ENCODE measurements around the gene PMS1. TPM values are rescaled to one million over a fixed set of nuclear protein-coding genes. Genes with fewer than 3 reads are reported as not detected.
"Not testable (repeated sequence)": the region's sequence is repeated elsewhere in the genome, so short reads cannot be mapped to it uniquely, and the experiment has no call there.

The PMS1 gene
- polyA plus RNA-seq, 1 donor (not counting 4 experiments of a cell fraction or from before 2014, with no cell fraction given), result 14.8 TPM

DNA sequence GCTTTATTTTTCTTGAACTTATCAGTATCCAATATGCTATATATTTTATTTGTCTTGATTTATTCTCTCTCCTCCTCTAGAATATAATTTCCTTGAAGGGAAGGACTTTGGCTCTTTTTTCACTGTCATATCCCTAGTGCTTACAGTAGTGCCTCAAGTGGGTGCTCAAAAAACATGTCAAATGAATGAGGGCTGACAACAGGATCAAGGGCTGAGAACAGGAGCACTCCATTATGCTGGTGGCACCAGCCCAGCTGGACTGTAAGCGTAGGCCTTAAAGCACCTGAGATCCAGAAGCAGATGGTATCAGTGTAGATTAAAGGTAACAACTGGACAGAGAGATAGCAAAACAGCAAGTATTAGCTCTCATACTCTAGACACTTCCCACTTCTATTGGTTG, 46.3 kb downstream of the PMS1 start:
- Histone ChIP-seq H3K79me2 (ENCODE audit: control insufficient read depth, insufficient read depth, low read length) (no peaks in the 10 kb centered on the region), H3K4me2 (ENCODE audit: control insufficient read depth, extremely low read depth, insufficient read depth, low read depth, low read length) (no peak overlapping the region), H3K9me1 (ENCODE audit: control insufficient read depth, extremely low read depth, insufficient read depth, low read length) (no peaks in the 10 kb centered on the region), H3K9ac (ENCODE audit: control insufficient read depth, extremely low read depth, insufficient read depth, low read length) (no peak overlapping the region), H3K4me3 (ENCODE audit: control insufficient read depth in 2 of 3, extremely low read depth in 1 of 3, insufficient read depth in 2 of 3, low read depth in 1 of 3, low read length in 3 of 3) (no peak overlapping the region), H3K27ac (ENCODE audit: control insufficient read depth, insufficient read depth, low read length) (no peak overlapping the region), H4K20me1 (ENCODE audit: control insufficient read depth, extremely low read depth, insufficient read depth, low read length) (no peaks in the 10 kb centered on the region), H3K4me1 (ENCODE audit: control insufficient read depth, extremely low read depth, insufficient read depth, low read length) (no peaks in the 10 kb centered on the region), H3K9me3 (ENCODE audit: control insufficient read depth, low read depth, low read length) (no peaks in the 10 kb centered on the region), H3K27me3 (ENCODE audit: control insufficient read depth, extremely low read depth, insufficient read depth, low read length) (no peaks in the 10 kb centered on the region), H3K36me3 (ENCODE audit: control insufficient read depth in 2 of 2, extremely low read depth in 1 of 2, insufficient read depth in 2 of 2, low read length in 2 of 2) (peaks cover 1 to 12% of the 10 kb centered on the region in 2 experiments), H2AFZ (ENCODE audit: control insufficient read depth, low read length) (no peak overlapping the region)
- TF ChIP-seq EZH2 (IDR thresholded peaks at IDR 0.05; ENCODE audit: low read length), result no peak
- TF ChIP-seq, protein P1, sequence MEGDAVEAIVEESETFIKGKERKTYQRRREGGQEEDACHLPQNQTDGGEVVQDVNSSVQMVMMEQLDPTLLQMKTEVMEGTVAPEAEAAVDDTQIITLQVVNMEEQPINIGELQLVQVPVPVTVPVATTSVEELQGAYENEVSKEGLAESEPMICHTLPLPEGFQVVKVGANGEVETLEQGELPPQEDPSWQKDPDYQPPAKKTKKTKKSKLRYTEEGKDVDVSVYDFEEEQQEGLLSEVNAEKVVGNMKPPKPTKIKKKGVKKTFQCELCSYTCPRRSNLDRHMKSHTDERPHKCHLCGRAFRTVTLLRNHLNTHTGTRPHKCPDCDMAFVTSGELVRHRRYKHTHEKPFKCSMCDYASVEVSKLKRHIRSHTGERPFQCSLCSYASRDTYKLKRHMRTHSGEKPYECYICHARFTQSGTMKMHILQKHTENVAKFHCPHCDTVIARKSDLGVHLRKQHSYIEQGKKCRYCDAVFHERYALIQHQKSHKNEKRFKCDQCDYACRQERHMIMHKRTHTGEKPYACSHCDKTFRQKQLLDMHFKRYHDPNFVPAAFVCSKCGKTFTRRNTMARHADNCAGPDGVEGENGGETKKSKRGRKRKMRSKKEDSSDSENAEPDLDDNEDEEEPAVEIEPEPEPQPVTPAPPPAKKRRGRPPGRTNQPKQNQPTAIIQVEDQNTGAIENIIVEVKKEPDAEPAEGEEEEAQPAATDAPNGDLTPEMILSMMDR (optimal IDR thresholded peaks at IDR 0.05 in 1 of 3, IDR thresholded peaks at IDR 0.05 in 1 of 3, conservative IDR thresholded peaks at IDR 0.05 in 1 of 3; ENCODE audit: extremely low read depth in 1 of 3, insufficient read depth in 2 of 3, low read length in 3 of 3), result no peak
- FAIRE-seq (no peak), DNase-seq (ENCODE audit: low read depth, low spot score) (no peak)
- dilution Hi-C loops (cut with MboI; ENCODE audit: extremely low pct_ligation_motif_present, low sequenced_read_pairs), result no loop called here

DNA sequence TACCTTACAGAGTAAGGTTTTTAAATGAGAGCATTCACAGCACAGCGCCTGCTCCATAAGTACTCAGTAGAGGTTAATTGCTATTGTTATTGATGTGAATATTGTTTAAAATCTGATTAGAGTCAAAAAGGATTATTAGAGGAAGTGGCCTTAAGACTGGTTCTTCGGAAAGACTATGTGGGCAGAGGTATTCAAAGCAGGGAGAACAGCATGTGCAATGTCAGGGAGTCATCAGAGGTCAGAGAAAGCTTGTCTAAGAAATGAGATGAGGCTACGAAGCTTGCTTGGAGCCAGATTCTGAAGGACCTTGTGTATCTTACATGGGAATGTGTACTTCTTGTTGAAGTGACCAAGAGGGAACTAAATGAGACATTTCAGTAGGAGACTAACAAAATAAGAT, 49.8 kb downstream of the PMS1 start:
- FAIRE-seq, result no peak
- no peaks in the 10 kb centered on the region for H3K79me2 ChIP-seq (ENCODE audit: control insufficient read depth, insufficient read depth, low read length)
- peaks cover 1 to 6% of the 10 kb centered on the region in 2 experiments for H3K36me3 ChIP-seq (ENCODE audit: control insufficient read depth in 2 of 2, extremely low read depth in 1 of 2, insufficient read depth in 2 of 2, low read length in 2 of 2)
- no peak for TF ChIP-seq EZH2 (IDR thresholded peaks at IDR 0.05; ENCODE audit: low read length)
- TF ChIP-seq, protein P1 (optimal IDR thresholded peaks at IDR 0.05 in 1 of 3, IDR thresholded peaks at IDR 0.05 in 1 of 3, conservative IDR thresholded peaks at IDR 0.05 in 1 of 3; ENCODE audit: extremely low read depth in 1 of 3, insufficient read depth in 2 of 3, low read length in 3 of 3), result no peak
- no peaks in the 10 kb centered on the region for H3K27me3 ChIP-seq (ENCODE audit: control insufficient read depth, extremely low read depth, insufficient read depth, low read length)
- dilution Hi-C loops (cut with MboI; ENCODE audit: extremely low pct_ligation_motif_present, low sequenced_read_pairs), result no loop called here
- no peaks in the 10 kb centered on the region for H3K9me3 ChIP-seq (ENCODE audit: control insufficient read depth, low read depth, low read length)
- no peaks in the 10 kb centered on the region for H3K9me1 ChIP-seq (ENCODE audit: control insufficient read depth, extremely low read depth, insufficient read depth, low read length)
- H3K4me2 ChIP-seq (ENCODE audit: control insufficient read depth, extremely low read depth, insufficient read depth, low read depth, low read length), result no peak overlapping the region
- no peak overlapping the region for H3K4me3 ChIP-seq (ENCODE audit: control insufficient read depth in 2 of 3, extremely low read depth in 1 of 3, insufficient read depth in 2 of 3, low read depth in 1 of 3, low read length in 3 of 3)
- H3K27ac ChIP-seq (ENCODE audit: control insufficient read depth, insufficient read depth, low read length), result no peak overlapping the region
- no peak for DNase-seq (ENCODE audit: low read depth, low spot score)
- H3K4me1 ChIP-seq (ENCODE audit: control insufficient read depth, extremely low read depth, insufficient read depth, low read length), result peaks cover 6% of the 10 kb centered on the region
- H3K9ac ChIP-seq (ENCODE audit: control insufficient read depth, extremely low read depth, insufficient read depth, low read length), result no peak overlapping the region
- H2AFZ ChIP-seq (ENCODE audit: control insufficient read depth, low read length), result no peak overlapping the region
- no peaks in the 10 kb centered on the region for H4K20me1 ChIP-seq (ENCODE audit: control insufficient read depth, extremely low read depth, insufficient read depth, low read length)

DNA sequence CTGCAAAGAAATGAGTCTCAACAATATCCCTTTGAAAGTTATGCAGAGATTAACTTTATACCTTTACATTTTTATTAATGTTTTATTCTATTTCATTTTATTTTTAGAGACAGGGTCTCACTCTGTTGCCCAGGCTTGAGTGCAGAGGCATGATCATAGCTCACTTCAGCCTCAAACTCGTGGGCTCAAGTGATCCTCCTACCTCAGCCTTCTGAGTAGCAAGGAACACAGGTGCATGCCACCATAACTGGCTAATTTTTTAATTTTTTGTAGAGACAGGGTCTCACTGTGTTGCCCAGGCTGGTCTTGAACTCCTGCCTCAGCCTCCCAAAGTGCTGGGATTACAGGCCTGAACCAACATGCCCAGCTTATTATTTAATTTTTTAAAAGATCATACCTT, 50.4 kb downstream of the PMS1 start:
- H3K79me2 ChIP-seq (ENCODE audit: control insufficient read depth, insufficient read depth, low read length); H3K36me3 ChIP-seq (ENCODE audit: control insufficient read depth in 2 of 2, extremely low read depth in 1 of 2, insufficient read depth in 2 of 2, low read length in 2 of 2): not testable (repeated sequence)

More for the DNA sequence above, 50.4 kb downstream of the PMS1 start:
- H3K4me2 ChIP-seq (ENCODE audit: control insufficient read depth, extremely low read depth, insufficient read depth, low read depth, low read length); DNase-seq (ENCODE audit: low read depth, low spot score); H3K4me1 ChIP-seq (ENCODE audit: control insufficient read depth, extremely low read depth, insufficient read depth, low read length); H3K9me3 ChIP-seq (ENCODE audit: control insufficient read depth, low read depth, low read length); dilution Hi-C loops (cut with MboI; ENCODE audit: extremely low pct_ligation_motif_present, low sequenced_read_pairs); H3K4me3 ChIP-seq (ENCODE audit: control insufficient read depth in 2 of 3, extremely low read depth in 1 of 3, insufficient read depth in 2 of 3, low read depth in 1 of 3, low read length in 3 of 3); H2AFZ ChIP-seq (ENCODE audit: control insufficient read depth, low read length); H3K9ac ChIP-seq (ENCODE audit: control insufficient read depth, extremely low read depth, insufficient read depth, low read length); H4K20me1 ChIP-seq (ENCODE audit: control insufficient read depth, extremely low read depth, insufficient read depth, low read length); H3K27ac ChIP-seq (ENCODE audit: control insufficient read depth, insufficient read depth, low read length); FAIRE-seq; H3K27me3 ChIP-seq (ENCODE audit: control insufficient read depth, extremely low read depth, insufficient read depth, low read length); H3K9me1 ChIP-seq (ENCODE audit: control insufficient read depth, extremely low read depth, insufficient read depth, low read length): not testable (repeated sequence)

All from keratinocyte (primary cell).